LoVo (cell line): ENCODE results near the gene CNNM1.
A peak's percentile ranks its signal among the peaks of the same experiment; 100 is the strongest.

Experiments used
- DNase-seq: peaks from one replicate; pipeline ENCODE4 v3.0.0-alpha.2; 2016; ENCODE audit warnings: low spot score

CNNM1 gene

DNA sequence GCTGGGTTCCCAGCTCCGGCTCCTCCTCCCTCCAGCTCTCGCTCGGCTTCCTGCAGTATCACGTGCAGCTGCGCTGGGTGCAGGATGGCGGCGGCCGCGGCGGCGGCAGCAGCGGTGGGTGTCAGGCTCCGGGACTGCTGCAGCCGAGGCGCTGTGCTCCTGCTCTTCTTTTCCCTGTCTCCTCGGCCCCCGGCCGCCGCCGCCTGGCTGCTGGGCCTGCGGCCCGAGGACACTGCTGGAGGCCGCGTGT is at the start of gene CNNM1:
TSS of gene CNNM1 (plus strand) at position 53 of the 250 bp plus-strand sequence. CDS start at position 85, 32 bp downstream.
- DNase-seq, result no peak

DNA sequence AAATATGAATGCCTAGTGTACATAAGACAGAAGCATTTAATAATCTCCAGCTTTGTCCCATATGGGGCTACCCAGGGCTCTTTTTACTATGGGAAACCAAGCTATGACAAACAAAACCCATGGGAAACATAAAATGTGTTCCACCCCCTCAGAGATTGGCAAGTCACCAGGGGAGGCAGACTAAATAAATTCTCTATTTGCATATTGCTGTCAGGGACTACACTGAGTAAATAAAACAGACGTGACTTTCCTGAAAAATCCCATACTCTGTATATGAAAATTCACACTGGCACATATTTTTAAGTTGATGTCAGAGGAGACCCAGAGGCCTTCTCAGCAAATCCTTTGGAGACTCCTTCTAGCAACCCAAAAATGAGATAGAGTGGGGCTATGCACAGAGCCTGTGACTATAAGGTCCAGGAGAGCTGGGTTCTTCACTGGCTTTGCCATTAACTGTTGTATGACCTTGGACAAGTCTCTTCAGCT is 49.5 kb upstream of the CNNM1 start:
- no peak for DNase-seq

DNA sequence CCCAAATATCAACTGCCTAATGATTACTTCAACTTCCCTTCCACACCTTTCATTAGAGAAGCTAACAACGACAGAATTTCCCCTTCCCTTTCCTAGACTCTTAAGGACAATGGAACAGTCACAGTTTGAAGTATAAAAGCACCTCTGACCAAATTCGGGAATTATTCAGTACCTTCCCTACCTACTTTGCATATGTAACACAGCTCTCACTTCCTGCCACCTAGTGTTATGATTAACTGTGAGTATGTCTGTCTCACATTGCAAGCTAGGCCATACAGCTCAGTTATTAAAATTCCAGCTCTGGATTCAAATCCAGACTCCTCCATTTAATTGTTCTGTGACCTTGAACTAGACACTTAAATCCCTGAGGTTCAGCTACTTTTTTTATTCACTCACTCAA is 48.7 kb upstream of the CNNM1 start:
- no peak for DNase-seq

DNA sequence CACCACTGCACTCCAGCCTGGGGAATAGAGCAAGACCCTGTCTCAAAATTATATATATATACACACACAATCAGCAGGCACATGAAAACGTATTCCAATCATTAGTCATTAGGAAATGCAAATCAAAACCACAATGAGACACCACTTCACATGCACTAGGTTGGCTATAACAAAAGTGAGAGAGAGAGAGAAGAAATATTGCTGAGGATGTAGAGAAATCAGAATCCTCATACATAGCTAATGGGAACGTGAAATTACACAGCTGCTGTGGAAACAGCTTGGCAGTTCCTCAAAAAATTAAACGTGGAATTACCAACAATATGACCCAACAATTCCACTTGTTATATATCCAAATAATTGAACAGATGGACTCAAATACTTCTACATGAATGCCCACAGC is 43.3 kb upstream of the CNNM1 start:
- DNase-seq, result no peak

DNA sequence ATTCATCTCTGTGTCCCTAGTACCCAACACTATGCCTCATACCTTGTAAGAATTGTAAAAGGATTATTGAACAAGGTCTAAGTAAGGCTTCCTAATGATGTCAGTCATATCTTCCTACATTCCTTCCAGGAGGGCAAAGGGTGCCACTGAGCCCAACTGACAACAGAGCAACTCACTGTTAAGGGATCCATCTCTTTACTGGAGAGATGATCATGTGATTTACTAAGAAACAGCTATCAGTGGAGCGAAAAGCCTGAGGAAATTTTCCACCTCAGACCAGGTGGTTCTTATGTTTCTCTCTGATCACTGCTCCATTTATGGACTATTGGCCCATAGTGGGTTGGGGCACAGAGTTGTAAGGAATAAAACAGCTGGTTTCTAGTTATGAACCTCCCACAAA is 38.9 kb upstream of the CNNM1 start:
- DNase-seq, result no peak

DNA sequence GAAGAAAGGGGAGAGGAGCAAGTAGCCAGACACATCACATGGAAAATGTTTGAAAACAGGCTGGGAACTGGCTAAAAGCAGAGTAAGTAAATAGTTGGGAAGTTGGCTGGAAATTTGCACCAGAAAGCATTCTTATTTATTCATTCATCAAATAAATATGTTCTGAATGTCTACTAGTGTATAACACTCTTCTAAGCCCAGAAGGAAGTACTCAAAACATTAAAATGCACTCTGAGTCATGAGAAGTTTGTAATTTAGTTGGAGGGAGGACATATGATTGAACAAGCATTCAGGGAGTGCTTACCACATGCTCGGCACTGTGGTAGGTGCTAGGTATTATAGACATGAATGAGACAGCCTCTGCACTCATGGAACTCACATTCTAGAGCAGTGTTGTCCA is 37.0 kb upstream of the CNNM1 start:
- no peak for DNase-seq

DNA sequence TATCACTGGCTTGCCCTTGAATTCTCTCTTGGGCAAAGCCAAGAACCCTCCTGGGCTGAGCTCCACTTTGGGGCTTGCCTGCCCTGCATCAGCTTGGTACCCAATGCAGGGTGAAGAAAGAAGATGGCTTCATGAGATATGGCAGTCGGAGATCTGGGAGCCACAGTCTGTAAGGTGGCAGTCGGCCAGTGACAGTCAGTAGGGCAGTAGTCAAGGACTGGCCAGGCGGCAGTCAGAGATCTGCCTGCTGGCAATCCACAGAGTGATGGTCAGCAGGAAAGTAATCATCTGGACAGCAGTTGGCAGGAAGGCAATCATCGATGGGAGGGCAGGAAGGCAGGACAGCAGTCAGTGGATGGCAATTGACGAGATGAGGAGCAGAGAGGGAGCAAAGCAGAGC is 32.6 kb upstream of the CNNM1 start:
- no peak for DNase-seq

DNA sequence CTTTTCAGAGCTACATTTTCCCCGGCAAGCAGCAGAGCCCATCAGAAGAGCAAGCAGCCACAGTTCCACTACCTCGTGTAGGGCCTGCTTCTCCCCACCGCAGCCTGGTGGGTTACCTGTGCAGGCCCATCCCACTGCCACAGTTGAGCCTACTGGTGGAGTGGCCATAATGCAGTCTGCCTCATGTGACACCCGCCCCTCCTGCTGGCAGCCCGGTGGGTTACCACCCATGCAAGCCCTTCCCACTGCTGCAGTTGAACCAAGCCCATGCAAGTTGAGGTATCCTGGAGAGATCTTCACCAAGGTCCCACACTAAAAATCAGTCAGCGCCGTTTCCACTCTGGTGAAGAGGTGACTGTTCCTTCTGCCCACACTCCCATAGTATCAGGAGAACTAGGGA is 32.1 kb upstream of the CNNM1 start:
- no peak for DNase-seq

DNA sequence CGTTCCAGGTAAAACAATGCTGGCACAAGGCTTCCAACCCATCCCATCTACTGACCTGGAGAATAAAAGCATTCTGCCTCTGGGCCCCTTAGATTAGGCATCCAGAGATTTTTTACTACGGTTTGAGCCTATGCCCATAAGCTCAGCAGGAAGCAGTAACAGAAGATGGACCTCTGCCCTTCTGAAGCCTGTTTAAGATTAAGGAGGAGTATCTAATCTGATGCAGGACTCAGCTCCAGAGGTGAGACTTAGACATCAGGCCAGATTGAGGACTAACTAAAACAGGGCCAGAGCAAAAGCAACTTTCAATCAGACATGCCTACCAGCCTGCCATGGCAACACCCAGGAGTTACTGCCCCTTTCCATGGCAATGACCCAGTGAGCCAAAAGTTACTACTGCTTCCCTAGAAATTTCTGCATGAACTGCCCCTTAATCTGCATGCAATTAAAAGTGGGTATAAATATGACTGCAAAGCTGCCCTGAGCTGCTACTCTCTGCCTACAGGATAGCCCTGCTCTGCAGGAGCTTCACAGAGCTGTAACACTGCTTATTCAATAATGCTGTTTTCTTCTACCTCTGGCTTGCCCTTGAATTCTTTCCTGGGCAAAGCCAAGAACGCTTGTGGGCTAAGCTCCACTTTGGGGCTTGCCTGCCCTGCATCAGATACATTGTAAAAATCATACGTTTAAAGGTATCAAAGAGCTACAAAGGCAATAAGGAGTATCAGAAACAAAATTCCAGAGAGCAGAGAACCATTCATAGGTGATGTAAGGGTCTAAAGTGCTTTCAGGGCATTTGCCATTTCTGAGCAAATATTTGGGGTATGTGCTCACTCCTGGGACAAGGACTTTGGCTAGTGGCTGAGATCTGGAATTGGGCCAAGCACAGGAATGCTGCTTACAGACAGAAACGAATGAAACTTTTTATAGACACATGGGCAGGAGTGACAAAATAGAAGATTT is 25.0 kb upstream of the CNNM1 start:
- peak; percentile 9 for DNase-seq

DNA sequence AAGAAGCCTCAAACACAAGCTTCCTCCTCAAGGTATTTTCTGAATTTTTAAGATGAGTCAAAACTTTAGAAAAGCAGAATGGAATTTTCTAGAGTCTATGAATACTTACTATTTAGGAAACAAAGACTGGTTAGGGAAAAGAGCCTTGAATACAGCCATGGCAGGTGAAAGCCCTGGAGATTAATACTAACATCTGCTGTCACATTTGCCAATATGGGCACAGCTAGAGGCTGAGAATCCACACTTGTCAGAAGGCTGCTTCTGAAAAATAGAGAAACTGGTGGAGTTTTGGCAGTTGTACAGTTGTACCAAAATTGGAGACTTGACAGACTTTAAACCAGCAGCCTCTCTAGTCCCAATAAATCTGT is 24.3 kb upstream of the CNNM1 start:
- no peak for DNase-seq

DNA sequence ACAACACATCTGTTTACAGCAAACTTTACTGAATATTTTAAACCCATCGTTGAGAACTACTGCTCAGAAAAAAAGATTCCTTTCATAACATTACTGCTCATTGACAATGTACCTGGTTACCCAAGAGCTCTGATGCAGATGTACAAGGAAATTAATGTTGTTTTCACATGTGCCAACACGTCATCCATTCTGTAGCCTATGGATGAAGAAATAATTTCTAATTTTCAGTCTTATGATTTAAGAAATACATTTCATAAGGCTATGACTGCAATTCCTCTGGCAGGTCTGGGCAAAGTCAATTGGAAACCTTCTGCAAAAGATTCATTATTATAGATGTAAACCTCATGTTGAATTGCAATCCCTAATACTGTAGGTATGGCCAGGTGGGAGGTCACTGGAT is 16.7 kb upstream of the CNNM1 start:
- DNase-seq, result no peak

DNA sequence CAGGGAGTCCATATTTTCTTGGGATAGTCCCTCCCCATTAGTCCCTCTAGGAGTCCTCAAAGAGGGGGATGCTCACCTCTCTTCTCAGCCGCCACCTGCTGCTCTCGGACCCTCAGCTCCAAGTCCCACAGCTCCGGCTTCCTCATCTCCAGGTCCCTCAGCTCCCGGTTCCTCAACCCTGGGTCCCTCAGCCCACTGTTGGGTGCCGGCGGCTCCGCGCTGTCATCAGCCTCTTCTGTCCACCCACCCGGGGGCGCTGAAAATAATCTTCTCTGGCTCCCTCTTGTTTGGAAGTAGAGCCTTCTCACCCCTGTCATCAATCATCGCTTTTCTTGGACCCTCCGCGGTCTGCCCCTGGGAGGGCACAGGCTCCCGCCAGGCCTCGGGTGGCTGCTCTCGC is 13.3 kb upstream of the CNNM1 start:
- no peak for DNase-seq

DNA sequence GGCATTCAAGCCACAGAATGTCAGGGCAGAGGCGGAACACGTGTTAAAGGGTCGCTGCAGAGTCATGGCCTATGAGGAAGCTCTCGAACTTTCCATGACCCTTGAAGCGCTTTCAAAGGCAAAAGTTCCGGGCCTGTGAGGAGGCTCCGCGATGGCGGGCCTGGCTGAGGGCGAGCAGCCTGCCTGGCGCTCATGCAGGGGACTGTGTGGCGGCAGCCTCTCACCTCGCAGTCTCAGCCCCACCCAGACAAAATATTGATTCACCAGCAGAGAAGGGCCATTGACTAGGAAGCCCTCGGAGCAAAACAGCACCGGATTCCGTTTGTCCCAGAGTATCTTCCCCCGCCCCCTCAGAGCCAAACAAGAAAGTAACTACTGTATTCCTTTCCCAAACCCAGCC is 12.8 kb upstream of the CNNM1 start:
- DNase-seq, result no peak

DNA sequence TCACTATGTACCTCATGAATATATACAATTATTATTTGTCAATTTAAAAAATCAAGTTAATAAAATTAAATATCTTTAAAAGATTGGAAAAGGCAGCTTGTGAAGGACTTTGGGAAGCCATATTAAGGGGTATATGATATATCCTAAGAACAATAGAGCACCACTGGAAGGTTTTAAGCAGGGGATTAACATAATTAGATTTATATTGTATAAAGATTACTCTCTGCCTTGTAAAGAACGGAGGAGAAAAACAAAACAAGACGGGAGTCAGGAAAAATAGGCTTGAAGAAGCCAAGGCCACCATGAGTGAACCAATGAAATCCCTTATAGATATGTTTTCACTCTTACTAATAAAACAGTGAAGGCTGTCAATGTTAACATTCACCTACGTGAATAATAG is 11.1 kb upstream of the CNNM1 start:
- no peak for DNase-seq

DNA sequence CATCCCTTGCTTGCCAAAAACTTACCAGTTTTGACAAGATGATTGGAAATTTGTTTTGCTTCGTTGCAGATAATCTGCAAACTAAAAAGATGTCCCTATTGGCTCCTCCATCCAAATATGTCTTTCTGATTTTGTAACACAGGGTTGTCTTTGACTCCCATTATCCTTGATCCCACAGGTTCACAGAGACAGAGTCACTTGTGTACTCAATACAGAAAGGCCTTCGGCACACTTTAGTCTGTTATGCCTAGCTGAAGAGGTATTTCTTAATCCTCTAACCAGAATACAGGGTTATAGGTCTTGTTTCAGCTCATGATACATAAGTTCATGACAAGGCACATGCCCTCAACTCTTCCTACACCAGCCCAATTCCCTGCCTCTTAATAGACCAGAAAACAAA is 10.7 kb upstream of the CNNM1 start:
- no peak for DNase-seq

DNA sequence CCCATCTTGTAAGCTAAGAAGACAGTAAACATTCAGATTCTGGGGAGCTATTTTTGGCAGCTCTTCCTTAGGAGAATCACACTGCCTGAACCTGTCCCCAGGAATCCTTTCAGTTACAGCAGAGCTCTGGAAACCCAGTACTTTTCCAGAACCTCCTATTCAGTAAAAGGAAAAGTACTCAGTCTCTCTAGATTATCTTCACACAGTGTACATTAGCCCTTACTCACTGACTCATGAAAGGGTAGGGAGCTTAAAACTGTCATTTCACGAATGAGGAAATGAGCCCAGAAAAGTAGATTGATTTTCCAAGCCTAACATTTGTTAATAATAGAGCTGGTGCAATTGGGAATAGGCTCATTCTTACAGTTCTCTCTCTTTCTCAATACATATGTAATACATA is 3.9 kb upstream of the CNNM1 start:
- no peak for DNase-seq

DNA sequence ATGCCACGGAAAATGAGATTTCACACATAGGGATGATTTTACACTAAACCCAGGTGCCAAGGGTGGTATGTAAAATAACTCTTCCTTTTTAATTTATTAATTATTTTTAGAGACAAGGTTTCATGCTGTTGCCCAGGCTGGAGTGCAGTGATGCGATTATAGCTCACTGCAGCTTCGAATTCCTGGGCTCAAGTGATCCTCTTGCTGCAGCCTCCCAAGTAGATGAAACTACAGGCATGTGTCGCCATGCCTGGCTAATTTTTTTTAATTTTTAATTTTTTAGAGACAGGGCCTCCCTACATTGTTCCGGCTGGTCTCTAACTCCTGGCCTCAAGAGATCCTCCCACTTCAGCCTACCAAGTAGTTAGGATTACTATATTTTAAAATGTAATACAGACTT is 2.3 kb upstream of the CNNM1 start:
- DNase-seq, result no peak

DNA sequence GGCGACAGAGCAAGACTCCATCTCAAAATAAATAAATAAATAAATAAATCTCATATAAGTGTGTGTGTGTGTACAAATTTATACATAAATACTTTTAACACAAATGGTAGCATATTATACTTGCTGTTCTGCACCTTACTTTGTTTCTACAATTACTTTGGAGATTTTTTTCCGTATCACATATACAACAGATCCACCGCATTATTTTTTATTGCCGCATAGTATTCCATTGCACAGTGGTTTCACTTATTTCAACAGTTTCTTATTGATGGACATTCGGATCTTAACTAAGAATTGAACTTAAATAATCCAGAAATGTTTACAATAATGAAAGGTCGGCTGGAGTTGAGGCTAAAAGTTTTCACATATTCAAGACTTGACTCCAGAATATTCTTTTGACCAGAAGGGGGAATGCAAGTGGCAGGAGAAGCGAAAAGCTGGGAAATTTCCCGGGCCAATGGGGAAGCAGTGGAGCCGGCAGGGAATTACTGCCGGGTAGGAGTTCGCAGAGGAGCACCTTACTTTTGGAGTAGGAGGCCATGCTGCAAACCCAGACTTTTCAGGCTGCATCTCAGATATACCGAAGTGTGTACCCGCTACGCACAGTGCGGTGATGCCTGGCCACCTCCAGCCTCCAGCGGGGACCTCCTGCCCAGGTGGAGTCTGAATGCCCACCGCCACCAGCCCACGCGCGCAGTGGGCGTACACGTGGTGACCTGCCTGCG is 415 bp upstream of the CNNM1 start:
- DNase-seq, result no peak

DNA sequence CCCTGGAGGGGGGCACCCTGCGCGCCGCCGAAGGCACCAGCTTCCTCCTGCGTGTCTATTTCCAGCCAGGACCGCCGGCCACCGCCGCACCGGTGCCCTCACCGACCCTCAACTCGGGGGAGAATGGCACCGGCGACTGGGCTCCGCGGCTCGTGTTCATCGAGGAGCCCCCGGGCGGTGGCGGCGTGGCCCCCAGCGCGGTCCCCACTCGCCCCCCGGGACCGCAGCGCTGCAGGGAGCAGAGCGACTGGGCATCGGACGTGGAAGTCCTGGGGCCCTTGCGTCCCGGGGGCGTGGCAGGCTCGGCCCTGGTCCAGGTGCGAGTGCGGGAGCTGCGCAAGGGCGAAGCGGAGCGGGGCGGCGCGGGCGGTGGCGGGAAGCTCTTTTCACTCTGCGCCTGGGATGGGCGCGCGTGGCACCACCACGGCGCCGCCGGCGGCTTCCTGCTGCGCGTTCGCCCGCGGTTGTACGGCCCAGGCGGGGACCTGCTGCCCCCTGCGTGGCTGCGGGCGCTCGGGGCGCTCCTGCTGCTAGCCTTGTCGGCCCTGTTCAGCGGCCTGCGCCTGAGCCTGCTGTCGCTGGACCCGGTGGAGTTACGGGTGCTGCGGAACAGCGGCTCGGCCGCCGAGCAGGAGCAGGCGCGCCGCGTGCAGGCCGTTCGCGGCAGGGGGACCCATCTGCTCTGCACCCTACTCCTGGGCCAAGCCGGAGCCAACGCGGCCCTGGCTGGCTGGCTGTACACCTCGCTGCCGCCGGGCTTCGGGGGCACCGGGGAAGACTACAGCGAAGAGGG is 594 bp downstream of the CNNM1 start:
- no peak for DNase-seq

DNA sequence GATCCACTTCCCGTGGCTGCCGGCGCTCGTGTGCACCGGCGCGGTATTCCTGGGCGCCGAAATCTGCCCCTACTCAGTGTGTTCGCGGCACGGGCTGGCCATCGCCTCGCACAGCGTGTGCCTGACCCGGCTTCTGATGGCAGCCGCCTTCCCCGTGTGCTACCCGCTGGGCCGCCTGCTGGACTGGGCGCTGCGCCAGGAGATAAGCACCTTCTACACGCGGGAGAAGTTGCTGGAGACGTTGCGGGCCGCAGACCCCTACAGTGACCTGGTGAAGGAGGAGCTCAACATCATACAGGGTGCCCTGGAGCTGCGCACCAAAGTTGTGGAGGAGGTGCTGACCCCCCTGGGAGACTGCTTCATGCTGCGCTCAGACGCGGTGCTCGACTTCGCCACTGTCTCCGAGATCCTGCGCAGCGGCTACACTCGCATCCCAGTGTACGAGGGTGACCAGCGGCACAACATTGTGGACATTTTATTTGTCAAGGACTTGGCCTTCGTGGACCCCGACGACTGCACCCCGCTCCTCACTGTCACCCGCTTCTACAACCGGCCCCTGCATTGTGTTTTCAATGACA is 1.3 kb downstream of the CNNM1 start:
- DNase-seq, result no peak

DNA sequence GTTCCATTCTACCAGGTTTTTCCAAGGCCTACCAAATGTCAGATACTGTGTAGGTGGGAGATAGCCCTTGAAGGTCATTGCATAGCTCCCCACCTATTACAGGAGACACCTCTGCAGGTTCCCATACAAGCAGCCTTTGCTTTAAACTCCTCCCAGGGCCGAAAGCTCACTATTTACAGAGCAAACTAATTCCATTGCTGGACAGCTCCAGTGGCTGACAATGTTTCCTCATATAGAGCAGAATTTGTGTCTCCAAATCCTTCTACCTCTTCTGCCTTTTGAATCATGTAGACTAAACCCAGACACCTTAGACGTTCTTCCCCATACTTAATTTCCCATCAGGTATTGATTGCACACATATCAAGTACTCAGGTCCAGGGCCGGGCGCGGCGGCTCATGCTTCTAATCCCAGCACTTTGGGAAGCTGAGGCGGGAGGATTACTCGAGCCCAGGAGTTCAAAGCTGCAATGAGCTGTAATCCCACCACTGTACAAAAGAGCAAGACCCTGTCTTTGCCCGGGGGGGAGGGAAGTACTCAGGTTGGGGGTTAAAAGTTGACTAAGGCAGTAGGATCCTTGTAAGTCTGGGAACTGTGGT is 2.1 kb downstream of the CNNM1 start:
- no peak for DNase-seq

DNA sequence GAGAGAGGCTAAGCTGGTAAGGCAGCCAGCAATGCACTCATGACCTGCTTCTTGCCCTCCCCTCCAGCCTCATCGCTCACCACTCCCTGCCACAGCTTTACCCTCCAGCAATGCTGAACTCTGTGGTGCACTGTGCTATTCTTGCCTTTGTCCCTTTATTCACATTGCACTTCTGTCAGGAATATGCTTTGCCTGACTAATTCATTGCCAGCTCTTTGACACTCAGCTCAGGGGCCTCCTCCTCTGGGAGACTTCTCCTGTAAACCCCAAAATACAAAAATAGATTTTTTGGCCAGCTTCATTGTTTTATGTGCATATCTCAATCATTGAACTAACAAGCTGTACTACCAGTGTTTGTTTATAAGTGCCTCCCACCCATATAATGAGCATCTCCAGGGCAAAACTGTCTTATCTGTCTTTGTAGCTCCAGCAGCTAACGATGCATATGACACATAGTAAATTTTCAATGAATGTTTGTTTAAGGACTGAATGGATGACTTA is 8.2 kb downstream of the CNNM1 start:
- DNase-seq, result no peak
